Measurements from ENCODE around the gene ZNF525. TPM values are rescaled to one million over a fixed set of nuclear protein-coding genes. Genes with fewer than 3 reads are reported as not detected.
"Not testable (repeated sequence)": the region's sequence is repeated elsewhere in the genome, so short reads cannot be mapped to it uniquely, and the experiment has no call there.

The ZNF525 gene
- total and polyA plus RNA-seq, 2 of the 13 experiments (the other 11 are each of a cell fraction or from before 2014, with no cell fraction given): 3.4 to 8.7 TPM

DNA sequence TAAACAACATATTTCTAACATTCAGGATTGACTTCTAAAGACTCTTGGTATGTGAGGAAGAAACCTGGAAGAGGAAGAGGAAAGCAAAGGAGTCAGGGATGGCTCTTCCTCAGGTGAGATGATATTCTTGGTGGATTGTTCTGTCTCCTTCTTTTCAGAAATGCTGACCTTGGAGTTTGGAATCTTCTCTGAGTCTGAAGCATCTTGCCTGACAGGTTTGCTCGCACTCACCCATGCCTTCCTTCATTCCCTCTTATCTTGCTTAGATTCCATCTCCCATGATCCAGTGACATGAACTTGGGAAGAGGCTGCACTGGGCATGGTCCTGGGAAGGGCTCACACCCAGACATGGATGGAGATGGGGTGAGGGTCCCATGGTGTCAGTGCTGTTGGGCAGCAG, 32.4 kb downstream of the ZNF525 start:
- Histone ChIP-seq H3K4me1 (ENCODE audit: insufficient read depth, low read length) (peaks cover 18% of the 10 kb centered on the region), H3K36me3 (replicated peaks in 1 of 2; ENCODE audit: control insufficient read depth in 1 of 2, insufficient read depth in 2 of 2, low read length in 2 of 2) (peaks cover 5 to 23% of the 10 kb centered on the region in 2 experiments; a peak in 4 of 5 replicates)
- H3K9ac ChIP-seq (ENCODE audit: insufficient read depth, low read depth, low read length); H2AFZ ChIP-seq (ENCODE audit: low read length); H4K20me1 ChIP-seq (ENCODE audit: insufficient read depth, low read length); intact Hi-C loops (cut with micrococcal nuclease; ENCODE audit: unreplicated experiment); FAIRE-seq; in situ Hi-C loops (cut with HindIII; ENCODE audit: extremely low pct_ligation_motif_present, low pct_unique_long_range_greater_than_20kb); DNase-seq (ENCODE audit: low spot score); H3K4me2 ChIP-seq (ENCODE audit: low read depth, low read length); H3K79me2 ChIP-seq (ENCODE audit: insufficient read depth, low read length); POLR2A ChIA-PET; H3K4me3 ChIP-seq (replicated peaks in 1 of 3; ENCODE audit: insufficient read depth in 1 of 3, low read depth in 2 of 3, low read length in 3 of 3); H3K9me3 ChIP-seq (ENCODE audit: low read length); H3K27ac ChIP-seq (ENCODE audit: extremely low read length, insufficient read depth, low read length); CTCF ChIA-PET (ENCODE audit: low intra/inter-chr PET ratio, low total read pairs); H3K27me3 ChIP-seq (ENCODE audit: control insufficient read depth in 1 of 2, insufficient read depth in 2 of 2, low read length in 2 of 2); ATAC-seq: not testable (repeated sequence)
- WGBS (ENCODE audit: low lambda C conversion rate): 100% methylated on average over 1 of the region's 1 CpG
- TSS peak; percentile 30 for BruUV-seq (replicated peaks)
- peak; percentile 16 to 56; a peak in 1 of 4 replicates for TF ChIP-seq MAFK (conservative IDR thresholded peaks at IDR 0.05 in 1 of 2, IDR thresholded peaks at IDR 0.05 in 1 of 2; ENCODE audit: low read length in 2 of 2)

DNA sequence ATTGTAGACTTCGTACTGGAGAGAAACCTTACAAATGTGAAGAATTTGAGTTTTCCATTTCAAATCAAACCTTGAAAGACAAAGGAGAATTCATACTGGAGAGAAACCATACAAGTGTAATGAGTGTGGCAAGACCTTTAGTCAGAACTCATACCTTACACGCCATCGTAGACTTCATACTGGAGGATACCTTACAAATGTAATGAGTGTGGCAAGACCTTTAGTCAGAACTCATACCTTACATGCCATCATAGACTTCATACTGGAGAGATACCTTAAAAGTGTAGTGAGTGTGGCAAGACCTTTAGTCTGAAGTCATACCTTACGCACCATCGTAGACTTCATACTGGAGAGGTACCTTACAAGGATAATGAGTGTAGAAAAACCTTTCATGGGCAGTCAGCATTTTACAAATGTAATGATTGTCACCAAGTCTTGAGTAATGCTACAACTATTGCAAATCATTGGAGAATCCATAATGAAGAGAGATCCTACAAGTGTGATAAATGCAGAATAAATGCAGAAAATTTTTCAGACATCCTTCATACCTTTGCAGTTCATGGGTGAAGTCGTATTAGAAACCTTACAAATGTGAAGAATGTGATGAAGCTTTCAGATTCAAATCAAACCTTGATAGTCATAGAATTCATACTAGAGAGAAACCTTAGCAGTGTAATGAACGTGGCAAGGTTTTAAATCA, 44.1 kb downstream of the ZNF525 start:
- 83% methylated on average over 7 of the region's 7 CpGs for WGBS (ENCODE audit: low lambda C conversion rate)
- H3K27ac ChIP-seq (ENCODE audit: extremely low read length, insufficient read depth, low read length): no peak overlapping the region
- no peaks in the 10 kb centered on the region for H3K27me3 ChIP-seq (ENCODE audit: control insufficient read depth in 1 of 2, insufficient read depth in 2 of 2, low read length in 2 of 2)
- H3K79me2 ChIP-seq (ENCODE audit: insufficient read depth, low read length): no peaks in the 10 kb centered on the region
- CTCF ChIA-PET (ENCODE audit: low intra/inter-chr PET ratio, low total read pairs): no interaction called here
- H4K20me1 ChIP-seq (ENCODE audit: insufficient read depth, low read length): no peaks in the 10 kb centered on the region
- POLR2A ChIA-PET: no interaction called here
- DNase-seq (ENCODE audit: low spot score) (no peak), ATAC-seq (no peak), FAIRE-seq (no peak)
- in situ Hi-C loops (cut with HindIII; ENCODE audit: extremely low pct_ligation_motif_present, low pct_unique_long_range_greater_than_20kb): no loop called here
- no peak overlapping the region for H3K4me3 ChIP-seq (replicated peaks in 1 of 3; ENCODE audit: insufficient read depth in 1 of 3, low read depth in 2 of 3, low read length in 3 of 3)
- no TSS peak for BruUV-seq (replicated peaks)
- H2AFZ ChIP-seq (ENCODE audit: low read length): no peak overlapping the region
- H3K9ac ChIP-seq (ENCODE audit: insufficient read depth, low read depth, low read length): no peak overlapping the region
- H3K4me1 ChIP-seq (ENCODE audit: insufficient read depth, low read length): no peaks in the 10 kb centered on the region
- H3K36me3 ChIP-seq (replicated peaks in 1 of 2; ENCODE audit: control insufficient read depth in 1 of 2, insufficient read depth in 2 of 2, low read length in 2 of 2): peaks cover 10 to 35% of the 10 kb centered on the region in 2 experiments; a peak in 4 of 5 replicates
- intact Hi-C loops (cut with micrococcal nuclease; ENCODE audit: unreplicated experiment): no loop called here
- peaks cover 77% of the 10 kb centered on the region for H3K9me3 ChIP-seq (ENCODE audit: low read length)
- H3K4me2 ChIP-seq (ENCODE audit: low read depth, low read length): no peak overlapping the region
- TF ChIP-seq ZNF672 (CRISPR knock-in tag; IDR thresholded peaks at IDR 0.05): no peak
- TF ChIP-seq MED8 (CRISPR knock-in tag; IDR thresholded peaks at IDR 0.05; ENCODE audit: insufficient replicate concordance): no peak
- TF ChIP-seq, protein P1, sequence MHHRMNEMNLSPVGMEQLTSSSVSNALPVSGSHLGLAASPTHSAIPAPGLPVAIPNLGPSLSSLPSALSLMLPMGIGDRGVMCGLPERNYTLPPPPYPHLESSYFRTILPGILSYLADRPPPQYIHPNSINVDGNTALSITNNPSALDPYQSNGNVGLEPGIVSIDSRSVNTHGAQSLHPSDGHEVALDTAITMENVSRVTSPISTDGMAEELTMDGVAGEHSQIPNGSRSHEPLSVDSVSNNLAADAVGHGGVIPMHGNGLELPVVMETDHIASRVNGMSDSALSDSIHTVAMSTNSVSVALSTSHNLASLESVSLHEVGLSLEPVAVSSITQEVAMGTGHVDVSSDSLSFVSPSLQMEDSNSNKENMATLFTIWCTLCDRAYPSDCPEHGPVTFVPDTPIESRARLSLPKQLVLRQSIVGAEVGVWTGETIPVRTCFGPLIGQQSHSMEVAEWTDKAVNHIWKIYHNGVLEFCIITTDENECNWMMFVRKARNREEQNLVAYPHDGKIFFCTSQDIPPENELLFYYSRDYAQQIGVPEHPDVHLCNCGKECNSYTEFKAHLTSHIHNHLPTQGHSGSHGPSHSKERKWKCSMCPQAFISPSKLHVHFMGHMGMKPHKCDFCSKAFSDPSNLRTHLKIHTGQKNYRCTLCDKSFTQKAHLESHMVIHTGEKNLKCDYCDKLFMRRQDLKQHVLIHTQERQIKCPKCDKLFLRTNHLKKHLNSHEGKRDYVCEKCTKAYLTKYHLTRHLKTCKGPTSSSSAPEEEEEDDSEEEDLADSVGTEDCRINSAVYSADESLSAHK (CRISPR knock-in tag; IDR thresholded peaks at IDR 0.05; ENCODE audit: borderline replicate concordance): no peak
- no peak for TF ChIP-seq ZBTB38 (CRISPR knock-in tag; IDR thresholded peaks at IDR 0.05)
- TF ChIP-seq, protein P2, sequence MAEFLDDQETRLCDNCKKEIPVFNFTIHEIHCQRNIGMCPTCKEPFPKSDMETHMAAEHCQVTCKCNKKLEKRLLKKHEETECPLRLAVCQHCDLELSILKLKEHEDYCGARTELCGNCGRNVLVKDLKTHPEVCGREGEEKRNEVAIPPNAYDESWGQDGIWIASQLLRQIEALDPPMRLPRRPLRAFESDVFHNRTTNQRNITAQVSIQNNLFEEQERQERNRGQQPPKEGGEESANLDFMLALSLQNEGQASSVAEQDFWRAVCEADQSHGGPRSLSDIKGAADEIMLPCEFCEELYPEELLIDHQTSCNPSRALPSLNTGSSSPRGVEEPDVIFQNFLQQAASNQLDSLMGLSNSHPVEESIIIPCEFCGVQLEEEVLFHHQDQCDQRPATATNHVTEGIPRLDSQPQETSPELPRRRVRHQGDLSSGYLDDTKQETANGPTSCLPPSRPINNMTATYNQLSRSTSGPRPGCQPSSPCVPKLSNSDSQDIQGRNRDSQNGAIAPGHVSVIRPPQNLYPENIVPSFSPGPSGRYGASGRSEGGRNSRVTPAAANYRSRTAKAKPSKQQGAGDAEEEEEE (CRISPR knock-in tag; IDR thresholded peaks at IDR 0.05; ENCODE audit: borderline replicate concordance): no peak
- TF ChIP-seq, protein P3, sequence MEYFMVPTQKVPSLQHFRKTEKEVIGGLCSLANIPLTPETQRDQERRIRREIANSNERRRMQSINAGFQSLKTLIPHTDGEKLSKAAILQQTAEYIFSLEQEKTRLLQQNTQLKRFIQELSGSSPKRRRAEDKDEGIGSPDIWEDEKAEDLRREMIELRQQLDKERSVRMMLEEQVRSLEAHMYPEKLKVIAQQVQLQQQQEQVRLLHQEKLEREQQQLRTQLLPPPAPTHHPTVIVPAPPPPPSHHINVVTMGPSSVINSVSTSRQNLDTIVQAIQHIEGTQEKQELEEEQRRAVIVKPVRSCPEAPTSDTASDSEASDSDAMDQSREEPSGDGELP (IDR thresholded peaks at IDR 0.05; ENCODE audit: borderline replicate concordance, low read depth): no peak
- no peak for TF ChIP-seq ZNF337 (CRISPR knock-in tag; IDR thresholded peaks at IDR 0.05; ENCODE audit: borderline replicate concordance, low read depth)
- TF ChIP-seq KLF6 (CRISPR knock-in tag; IDR thresholded peaks at IDR 0.05): no peak
- no peak for TF ChIP-seq HNF4G (IDR thresholded peaks at IDR 0.05; ENCODE audit: borderline replicate concordance, low read depth, low read length)
- no peak for TF ChIP-seq HNF4G (CRISPR knock-in tag; IDR thresholded peaks at IDR 0.05; ENCODE audit: borderline replicate concordance, low read depth)

Data from HepG2 (cell line).